ENCODE data around the gene EVA1A. TPM values are rescaled to one million over a fixed set of nuclear protein-coding genes. Genes with fewer than 3 reads are reported as not detected.

Gene EVA1A
- polyA plus RNA-seq, 1 donor (not counting 4 experiments of a cell fraction or from before 2014, with no cell fraction given): 11.5 TPM

- H3K36me3 ChIP-seq (ENCODE audit: control insufficient read depth in 2 of 2, extremely low read depth in 1 of 2, insufficient read depth in 2 of 2, low read length in 2 of 2): peaks cover 0 to 4% of the 10 kb centered on the region in 2 experiments
- H3K4me3 ChIP-seq (ENCODE audit: control insufficient read depth in 2 of 3, extremely low read depth in 1 of 3, insufficient read depth in 2 of 3, low read depth in 1 of 3, low read length in 3 of 3): no peak overlapping the region
- H2AFZ ChIP-seq (ENCODE audit: control insufficient read depth, low read length): no peak overlapping the region
- peaks cover 26% of the 10 kb centered on the region for H3K4me1 ChIP-seq (ENCODE audit: control insufficient read depth, extremely low read depth, insufficient read depth, low read length)
- H3K9me3 ChIP-seq (ENCODE audit: control insufficient read depth, low read depth, low read length): no peaks in the 10 kb centered on the region
- no peaks in the 10 kb centered on the region for H4K20me1 ChIP-seq (ENCODE audit: control insufficient read depth, extremely low read depth, insufficient read depth, low read length)
- no peak for TF ChIP-seq EZH2 (IDR thresholded peaks at IDR 0.05; ENCODE audit: low read length)
- FAIRE-seq (no peak), DNase-seq (ENCODE audit: low read depth, low spot score) (no peak)
- no peaks in the 10 kb centered on the region for H3K27me3 ChIP-seq (ENCODE audit: control insufficient read depth, extremely low read depth, insufficient read depth, low read length)
- H3K79me2 ChIP-seq (ENCODE audit: control insufficient read depth, insufficient read depth, low read length): peaks cover 30% of the 10 kb centered on the region
- H3K4me2 ChIP-seq (ENCODE audit: control insufficient read depth, extremely low read depth, insufficient read depth, low read depth, low read length): no peak overlapping the region
- dilution Hi-C loops (cut with MboI; ENCODE audit: extremely low pct_ligation_motif_present, low sequenced_read_pairs): no loop called here
- H3K27ac ChIP-seq (ENCODE audit: control insufficient read depth, insufficient read depth, low read length): no peak overlapping the region
- no peaks in the 10 kb centered on the region for H3K9me1 ChIP-seq (ENCODE audit: control insufficient read depth, extremely low read depth, insufficient read depth, low read length)
- H3K9ac ChIP-seq (ENCODE audit: control insufficient read depth, extremely low read depth, insufficient read depth, low read length): no peak overlapping the region
These were observed 2.6 kb downstream of the EVA1A start for GRCh38 chr2:75558136-75558535.

DNA sequence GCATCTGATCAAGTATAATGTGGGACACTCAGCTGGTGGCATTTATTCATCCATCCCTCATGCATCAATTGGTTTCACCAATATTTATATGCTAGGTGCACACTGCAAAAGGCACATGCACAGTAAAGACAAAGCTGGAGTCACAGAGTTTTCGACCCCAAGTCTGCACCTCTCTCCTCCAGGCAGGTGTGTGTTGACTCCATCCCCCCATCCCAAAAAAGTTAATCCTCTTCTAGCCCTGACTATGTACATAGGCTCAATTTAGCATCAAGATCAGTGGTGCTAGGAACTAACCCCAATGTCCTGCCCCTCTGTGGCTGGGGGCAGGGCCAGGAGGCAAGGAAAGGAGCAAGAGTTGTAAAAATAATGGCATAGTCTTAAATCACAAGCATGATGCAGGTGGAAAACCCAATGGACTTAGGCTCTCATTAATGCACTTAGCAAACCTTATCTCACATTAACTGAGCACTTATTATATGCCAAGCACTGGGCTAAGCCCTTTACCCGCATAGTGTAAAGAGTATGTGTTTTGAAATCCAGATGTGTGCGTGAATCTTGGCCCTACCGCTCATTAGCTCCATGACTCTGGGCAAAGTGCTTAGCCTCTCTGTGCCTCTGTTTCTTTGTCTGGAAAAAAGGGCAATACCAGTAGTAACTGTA is 3.1 kb downstream of the EVA1A start:
- Histone ChIP-seq H3K9me3 (ENCODE audit: control insufficient read depth, low read depth, low read length) (no peaks in the 10 kb centered on the region), H3K9ac (ENCODE audit: control insufficient read depth, extremely low read depth, insufficient read depth, low read length) (no peak overlapping the region), H3K79me2 (ENCODE audit: control insufficient read depth, insufficient read depth, low read length) (peaks cover 30% of the 10 kb centered on the region), H3K27ac (ENCODE audit: control insufficient read depth, insufficient read depth, low read length) (no peak overlapping the region), H3K36me3 (ENCODE audit: control insufficient read depth in 2 of 2, extremely low read depth in 1 of 2, insufficient read depth in 2 of 2, low read length in 2 of 2) (peaks cover 0 to 4% of the 10 kb centered on the region in 2 experiments), H3K4me1 (ENCODE audit: control insufficient read depth, extremely low read depth, insufficient read depth, low read length) (peaks cover 26% of the 10 kb centered on the region), H3K27me3 (ENCODE audit: control insufficient read depth, extremely low read depth, insufficient read depth, low read length) (no peaks in the 10 kb centered on the region), H2AFZ (ENCODE audit: control insufficient read depth, low read length) (no peak overlapping the region), H3K4me3 (ENCODE audit: control insufficient read depth in 2 of 3, extremely low read depth in 1 of 3, insufficient read depth in 2 of 3, low read depth in 1 of 3, low read length in 3 of 3) (no peak overlapping the region), H3K9me1 (ENCODE audit: control insufficient read depth, extremely low read depth, insufficient read depth, low read length) (no peaks in the 10 kb centered on the region), H3K4me2 (ENCODE audit: control insufficient read depth, extremely low read depth, insufficient read depth, low read depth, low read length) (no peak overlapping the region), H4K20me1 (ENCODE audit: control insufficient read depth, extremely low read depth, insufficient read depth, low read length) (no peaks in the 10 kb centered on the region)
- no peak for DNase-seq (ENCODE audit: low read depth, low spot score)
- FAIRE-seq: no peak
- TF ChIP-seq EZH2 (IDR thresholded peaks at IDR 0.05; ENCODE audit: low read length): no peak
- TF ChIP-seq CTCF (optimal IDR thresholded peaks at IDR 0.05 in 1 of 3, IDR thresholded peaks at IDR 0.05 in 1 of 3, conservative IDR thresholded peaks at IDR 0.05 in 1 of 3; ENCODE audit: extremely low read depth in 1 of 3, insufficient read depth in 2 of 3, low read length in 3 of 3): no peak
- dilution Hi-C loops (cut with MboI; ENCODE audit: extremely low pct_ligation_motif_present, low sequenced_read_pairs): no loop called here
